ENCODE results near the gene UTF1. TPM values are rescaled to one million over a fixed set of nuclear protein-coding genes. Genes with fewer than 3 reads are reported as not detected.

UTF1 gene
- total RNA-seq, 4 donors from 2014 or later: not detected

DNA sequence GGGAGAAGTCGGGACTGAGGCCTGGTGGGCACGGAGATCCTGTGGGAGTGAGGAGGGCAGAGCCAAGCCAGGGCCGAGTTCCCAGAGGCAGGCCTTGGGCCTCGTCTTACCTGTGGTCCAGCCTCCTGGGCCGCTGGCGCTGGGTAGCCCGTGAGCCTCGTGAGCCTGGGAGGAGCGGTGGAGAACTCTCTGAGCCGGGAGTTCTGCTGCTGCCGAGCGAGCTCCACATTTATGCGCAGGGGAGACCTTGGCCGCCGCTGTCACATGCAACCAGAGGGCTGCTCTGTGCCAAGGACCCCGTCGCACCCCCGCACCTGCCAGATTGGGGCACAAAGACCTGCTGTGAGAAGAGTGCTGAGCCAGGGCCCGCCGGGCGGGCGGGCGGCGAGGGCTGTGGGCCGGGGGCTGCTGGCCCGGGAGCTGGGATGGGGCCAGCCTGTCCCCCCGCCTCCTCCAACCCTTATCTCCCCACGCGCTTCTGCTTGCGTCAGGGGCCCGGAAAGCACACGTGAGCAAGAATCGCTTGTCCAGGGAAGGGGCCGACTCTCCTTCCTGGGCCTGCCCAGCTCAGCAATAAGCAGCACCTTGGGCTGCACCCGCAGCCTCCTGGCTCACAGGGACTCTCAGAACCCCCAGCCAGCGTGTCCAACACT is 17.8 kb downstream of the UTF1 start:
- ATAC-seq: no peak
- Histone ChIP-seq H3K4me1 (no peaks in the 10 kb centered on the region), H3K36me3 (no peaks in the 10 kb centered on the region), H3K9me3 (no peaks in the 10 kb centered on the region), H3K27me3 (peaks cover 98% of the 10 kb centered on the region), H3K4me3 (no peak overlapping the region), H3K27ac (no peak overlapping the region)
- no peak for TF ChIP-seq EP300 (IDR thresholded peaks at IDR 0.05)
- TF ChIP-seq POLR2AphosphoS5 (IDR thresholded peaks at IDR 0.05): no peak
- TF ChIP-seq CTCF (IDR thresholded peaks at IDR 0.05): no peak
- TF ChIP-seq POLR2A (IDR thresholded peaks at IDR 0.05): no peak
- WGBS, 2 donors (ENCODE audit: low coverage in 1 of 2): no CpG with 5 or more reads among the region's 36 CpGs

DNA sequence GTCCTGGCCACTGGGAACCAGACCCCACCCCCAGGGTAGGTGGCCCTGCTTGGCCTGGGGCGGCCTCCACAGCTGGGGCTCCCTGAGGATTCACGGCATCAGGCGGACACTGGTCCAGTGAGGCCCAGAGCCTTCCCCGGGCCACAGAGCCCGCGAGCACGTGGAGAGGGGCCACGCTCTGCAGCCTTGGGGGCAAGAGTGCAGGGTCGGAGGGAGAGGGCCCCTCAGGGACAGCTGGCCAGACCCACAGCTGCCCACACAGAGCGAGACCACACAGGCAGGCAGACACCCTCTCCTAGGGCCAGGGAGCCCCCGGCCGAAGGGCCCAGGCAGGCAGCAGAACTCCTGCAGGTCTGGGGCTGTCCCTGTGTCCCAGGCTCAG is 18.3 kb downstream of the UTF1 start:
- Histone ChIP-seq H3K27ac (no peak overlapping the region), H3K4me1 (no peaks in the 10 kb centered on the region), H3K27me3 (peaks cover 95% of the 10 kb centered on the region), H3K9me3 (no peaks in the 10 kb centered on the region), H3K4me3 (no peak overlapping the region), H3K36me3 (no peaks in the 10 kb centered on the region)
- ATAC-seq: no peak
- TF ChIP-seq POLR2AphosphoS5 (IDR thresholded peaks at IDR 0.05) (no peak), POLR2A (IDR thresholded peaks at IDR 0.05) (no peak), EP300 (IDR thresholded peaks at IDR 0.05) (no peak), CTCF (IDR thresholded peaks at IDR 0.05) (no peak)
- WGBS, 2 donors (ENCODE audit: low coverage in 1 of 2): no CpG with 5 or more reads among the region's 12 CpGs

- peaks cover 90% of the 10 kb centered on the region for H3K27me3 ChIP-seq
- 56 to 65% methylated on average over 3 to 4 of the region's 21 CpGs for WGBS, 2 donors (ENCODE audit: low coverage in 1 of 2)
- no peaks in the 10 kb centered on the region for H3K9me3 ChIP-seq
- H3K27ac ChIP-seq: no peak overlapping the region
- no peaks in the 10 kb centered on the region for H3K4me1 ChIP-seq
- no peaks in the 10 kb centered on the region for H3K36me3 ChIP-seq
- no peak overlapping the region for H3K4me3 ChIP-seq
- no peak for TF ChIP-seq POLR2AphosphoS5 (IDR thresholded peaks at IDR 0.05)
- no peak for TF ChIP-seq POLR2A (IDR thresholded peaks at IDR 0.05)
- no peak for TF ChIP-seq CTCF (IDR thresholded peaks at IDR 0.05)
- TF ChIP-seq EP300 (IDR thresholded peaks at IDR 0.05): no peak
- ATAC-seq: no peak
Observed at GRCh38 chr10:133249094-133249780, 19.2 kb downstream of the UTF1 start.

GRCh38 chr10:133249975-133250754 is 20.1 kb downstream of the UTF1 start:
- Histone ChIP-seq H3K4me3 (no peak overlapping the region), H3K36me3 (no peaks in the 10 kb centered on the region), H3K9me3 (no peaks in the 10 kb centered on the region), H3K27me3 (peaks cover 87% of the 10 kb centered on the region), H3K27ac (no peak overlapping the region), H3K4me1 (no peaks in the 10 kb centered on the region)
- no peak for ATAC-seq
- 67 to 94% methylated on average over 3 to 4 of the region's 11 CpGs for WGBS, 2 donors (ENCODE audit: low coverage in 1 of 2)
- TF ChIP-seq POLR2AphosphoS5 (IDR thresholded peaks at IDR 0.05) (no peak), CTCF (IDR thresholded peaks at IDR 0.05) (no peak), EP300 (IDR thresholded peaks at IDR 0.05) (no peak), POLR2A (IDR thresholded peaks at IDR 0.05) (no peak)
